Measurements from ENCODE around the gene CARNS1.

DNA sequence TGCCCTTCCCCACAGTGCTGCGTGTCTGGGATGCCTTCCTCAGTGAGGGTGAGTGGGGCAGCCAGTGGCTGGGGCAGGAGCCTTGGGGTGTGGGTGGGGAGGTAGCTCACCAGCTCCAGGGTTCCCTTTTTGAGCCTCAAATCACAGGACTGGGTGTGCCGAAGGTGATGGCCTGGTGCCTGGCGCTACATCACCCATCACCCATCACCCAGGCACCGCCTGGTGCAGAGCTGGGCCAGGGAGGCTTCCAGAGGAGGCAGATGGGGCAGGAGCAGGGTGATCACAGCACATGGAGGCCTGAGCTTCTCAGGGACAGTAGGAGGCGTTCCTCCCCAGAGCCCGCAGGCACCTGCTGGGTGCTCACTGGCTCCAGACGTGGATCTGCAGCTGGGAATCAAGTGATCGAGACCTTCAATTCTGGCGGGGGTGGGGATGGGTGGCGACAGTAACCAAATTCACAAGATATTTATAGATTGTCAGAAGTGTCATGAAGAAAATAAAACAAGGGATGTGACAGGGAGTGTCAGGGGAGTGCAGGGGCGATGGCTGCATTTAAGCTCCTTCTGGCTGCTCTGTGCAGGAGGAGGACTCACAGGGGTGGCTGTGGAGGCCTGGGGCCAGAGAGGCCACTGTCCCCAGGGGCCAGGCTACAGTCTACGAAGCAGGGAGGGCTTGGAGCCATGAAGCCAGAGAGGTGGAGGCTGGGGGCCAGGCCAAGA lies 8.3 kb upstream of the CARNS1 start:
- TF ChIP-seq YY1 (IDR thresholded peaks at IDR 0.05; ENCODE audit: insufficient read depth, insufficient read length) (no peak), ZNF274 (IDR thresholded peaks at IDR 0.05; ENCODE audit: low read depth, low read length) (no peak), SUZ12 (IDR thresholded peaks at IDR 0.05; ENCODE audit: extremely low read depth, insufficient read depth, insufficient read length) (no peak)
